Smooth muscle cell of the pulmonary artery (primary cell): ENCODE measurements around the gene C22orf39. TPM values are rescaled to one million over a fixed set of nuclear protein-coding genes. Genes with fewer than 3 reads are reported as not detected.

ENCODE experiments used
- total RNA-seq: library from RNA; depleted of rRNA; stranded (reverse); fragments of >200 nt; gene quantifications from 2 replicates; pipeline ENCODE4 v1.2.3, GENCODE V29; 2014

The C22orf39 gene, protein sequence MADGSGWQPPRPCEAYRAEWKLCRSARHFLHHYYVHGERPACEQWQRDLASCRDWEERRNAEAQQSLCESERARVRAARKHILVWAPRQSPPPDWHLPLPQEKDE
- 18.8 and 19.9 TPM in 2 replicates for total RNA-seq

DNA sequence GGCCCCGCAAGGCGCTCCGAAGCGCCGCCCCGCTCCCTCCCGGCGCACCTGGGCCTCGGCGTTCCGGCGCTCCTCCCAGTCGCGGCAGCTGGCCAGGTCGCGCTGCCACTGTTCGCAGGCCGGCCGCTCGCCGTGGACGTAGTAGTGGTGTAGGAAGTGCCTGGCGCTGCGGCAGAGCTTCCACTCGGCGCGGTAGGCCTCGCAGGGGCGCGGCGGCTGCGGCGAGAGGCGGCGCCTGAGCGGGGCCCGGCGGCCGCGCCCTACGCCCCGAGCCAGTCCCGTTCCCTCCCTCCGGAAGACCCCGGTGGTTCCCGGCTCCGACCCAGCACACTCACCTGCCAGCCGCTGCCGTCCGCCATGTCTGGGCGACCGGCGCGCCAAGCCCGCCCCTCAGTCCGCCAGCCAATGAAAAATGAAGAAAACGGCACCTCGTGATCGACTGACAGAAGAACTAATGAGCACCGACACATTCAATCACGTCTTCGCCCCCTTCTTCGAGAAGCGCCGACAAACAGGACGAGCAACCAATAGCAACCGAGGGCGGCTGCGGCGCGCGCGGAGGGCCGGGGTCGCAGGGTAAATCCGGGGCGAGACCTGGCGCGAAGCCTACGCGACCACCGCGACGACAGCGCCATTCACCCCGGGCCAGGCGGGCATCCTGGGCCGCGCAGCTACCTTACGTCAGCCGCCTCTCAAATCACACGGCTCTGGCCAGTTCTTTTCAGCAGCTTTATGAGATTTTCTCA is at the start of gene C22orf39:
Gene C22orf39 (minus strand): TSS at position 382 of the 746 bp plus-strand sequence. CDS start 23 bp downstream, at position 359.

DNA sequence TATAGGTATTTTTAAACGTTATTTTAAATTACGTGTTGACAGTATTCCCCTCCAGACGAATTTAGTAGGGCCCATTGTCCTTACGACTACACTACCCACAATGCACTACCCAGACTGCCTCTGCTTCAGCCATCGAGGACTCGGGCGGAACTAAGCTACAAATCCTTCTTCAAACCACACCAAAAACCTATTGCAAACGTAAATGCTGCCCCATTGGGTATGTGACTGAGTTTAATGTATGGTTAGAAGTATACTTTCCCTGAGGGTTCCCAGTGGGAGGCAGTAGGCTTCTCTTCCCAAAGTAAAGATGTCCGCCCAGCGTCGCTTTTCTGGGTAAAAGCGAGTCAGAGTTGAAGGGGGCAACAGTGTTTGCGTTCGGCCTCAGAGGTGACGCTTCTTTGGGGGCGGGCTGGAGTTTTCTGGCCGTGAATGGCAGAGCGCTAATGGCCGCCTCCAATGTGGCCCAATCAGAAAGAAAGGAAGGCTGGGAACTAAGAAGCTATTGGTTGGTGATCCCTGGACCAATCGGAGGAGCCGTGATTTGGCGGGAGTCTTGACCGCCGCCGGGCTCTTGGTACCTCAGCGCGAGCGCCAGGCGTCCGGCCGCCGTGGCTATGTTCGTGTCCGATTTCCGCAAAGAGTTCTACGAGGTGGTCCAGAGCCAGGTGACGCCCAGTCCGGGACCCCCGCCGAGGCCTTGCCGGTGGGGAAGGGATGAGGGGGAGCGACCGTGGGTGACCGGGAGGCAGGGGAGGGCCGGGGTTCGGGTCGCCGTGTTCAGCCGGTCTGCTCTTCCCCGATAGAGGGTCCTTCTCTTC is 32.1 kb upstream of the C22orf39 start, which contains the start of gene CDC45:
Gene CDC45 (plus strand): TSS at position 566 of the 818 bp plus-strand sequence. CDS start 49 bp downstream, at position 615.

DNA sequence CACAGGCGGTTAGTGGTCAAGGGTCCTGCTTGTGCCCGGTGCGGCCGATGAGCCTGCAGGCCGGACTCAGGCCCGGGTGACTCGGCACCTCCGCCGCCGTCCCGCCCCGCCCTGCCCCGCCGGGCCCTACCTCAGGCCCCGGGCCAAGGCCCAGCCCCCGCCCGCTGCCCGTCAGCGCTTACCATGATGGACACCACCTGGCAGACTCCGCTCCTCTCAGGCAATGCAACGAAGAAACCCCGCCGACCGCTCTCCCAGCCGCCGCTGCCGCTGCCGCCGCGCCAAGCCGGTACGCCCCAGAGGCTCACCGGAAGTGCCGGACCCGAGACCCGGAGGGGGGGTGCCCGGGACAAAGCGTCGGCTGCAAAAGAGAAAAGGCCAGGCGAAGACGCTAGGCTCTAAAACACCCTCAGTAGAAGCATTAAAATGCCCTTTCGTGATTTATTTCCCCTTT is 31.4 kb upstream of the C22orf39 start, which contains the start of gene UFD1:
Gene UFD1 (minus strand): TSS at position 293 of the 454 bp plus-strand sequence. CDS start 108 bp downstream, at position 185.

DNA sequence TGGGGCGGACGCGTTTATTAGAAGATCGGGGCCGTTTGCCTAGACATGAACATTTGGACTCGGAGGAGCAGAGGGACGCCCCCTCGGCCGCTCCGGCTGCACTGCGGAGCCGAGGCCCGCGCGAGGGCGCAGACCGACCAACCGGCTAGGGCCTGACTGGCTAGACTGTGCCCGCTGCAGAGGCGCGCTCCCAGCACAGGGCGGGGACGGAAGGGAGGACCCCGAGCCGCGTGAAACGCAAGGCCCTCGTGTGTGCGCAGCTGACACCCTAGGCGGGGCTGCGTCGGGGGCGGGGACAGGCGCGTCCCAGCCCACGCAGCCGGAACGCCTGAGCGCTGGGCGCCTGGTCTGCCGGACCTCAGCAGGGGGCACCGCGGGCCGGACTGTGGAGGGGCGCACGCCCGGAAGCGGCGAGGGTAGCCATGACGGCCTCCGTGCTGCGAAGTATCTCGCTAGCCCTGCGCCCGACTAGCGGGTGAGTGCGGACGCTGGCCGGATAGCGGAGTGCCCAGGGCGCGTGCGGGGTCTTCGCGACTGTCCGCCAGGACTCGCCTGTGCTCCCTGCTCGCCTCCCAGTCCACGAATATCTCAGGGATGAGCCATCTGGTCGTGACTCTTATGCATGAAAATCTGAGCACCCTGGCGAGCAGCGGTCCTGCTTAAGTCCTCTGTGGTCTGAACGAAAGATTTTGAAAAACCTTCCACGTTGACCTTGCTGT is 15.2 kb downstream of the C22orf39 start, which contains the start of gene MRPL40:
Gene MRPL40 (plus strand): TSS at position 413 of the 719 bp plus-strand sequence. CDS start 10 bp downstream, at position 423.

DNA sequence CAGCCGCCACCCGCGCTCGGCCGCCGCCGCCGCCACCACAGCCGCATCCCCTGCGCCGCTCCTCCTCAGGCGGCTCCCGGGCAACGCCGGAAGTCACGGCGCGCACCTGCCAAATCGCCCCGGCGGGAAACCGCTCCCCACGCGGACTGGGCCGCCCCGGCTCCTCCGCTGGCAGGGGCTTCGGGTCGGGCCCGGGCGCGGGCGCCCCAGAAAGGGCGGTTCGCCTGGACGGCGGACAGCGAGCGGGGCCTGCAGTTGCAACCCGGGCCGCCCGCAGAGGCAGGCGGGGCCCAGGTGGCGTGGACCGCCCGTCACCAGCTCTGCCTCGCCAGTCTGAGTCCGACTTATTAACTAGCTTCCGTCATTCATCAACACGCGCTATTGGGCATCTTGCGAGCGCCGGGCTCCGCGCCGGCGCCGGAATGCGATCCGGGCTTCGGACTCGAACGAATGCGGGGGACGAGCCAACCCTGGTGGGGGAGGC is 15.8 kb downstream of the C22orf39 start, which contains the start of gene HIRA:
Gene HIRA (minus strand): TSS at position 85 of the 484 bp plus-strand sequence. CDS start 257 bp downstream, outside the sequence.

Other genes with a start within 250 kb of the C22orf39 start
- gene CLTCL1, start 156.0 kb downstream of the C22orf39 start, total RNA-seq = 16.9 and 23.8 TPM in 2 replicates
- gene HIRA, start 16.0 kb downstream of the C22orf39 start, total RNA-seq = 26.7 and 34.5 TPM in 2 replicates
- gene MRPL40, start 15.2 kb downstream of the C22orf39 start, total RNA-seq = 23.5 and 26.7 TPM in 2 replicates
- 41.2 and 47.8 TPM in 2 replicates for gene UFD1, start 31.5 kb upstream of the C22orf39 start, total RNA-seq
- gene CDC45, start 32.2 kb upstream of the C22orf39 start, total RNA-seq = 2.4 and 3.8 TPM in 2 replicates
- 0.26 and 0.86 TPM in 2 replicates for gene CLDN5, start 76.7 kb upstream of the C22orf39 start, total RNA-seq